ENCODE data around the gene CPNE2. TPM values are rescaled to one million over a fixed set of nuclear protein-coding genes. Genes with fewer than 3 reads are reported as not detected.
A peak's percentile ranks its signal among the peaks of the same experiment; 100 is the strongest.

CPNE2 gene
- total and polyA plus RNA-seq, 4 donors: 38.1 to 76.3 (median 52.2) TPM

DNA sequence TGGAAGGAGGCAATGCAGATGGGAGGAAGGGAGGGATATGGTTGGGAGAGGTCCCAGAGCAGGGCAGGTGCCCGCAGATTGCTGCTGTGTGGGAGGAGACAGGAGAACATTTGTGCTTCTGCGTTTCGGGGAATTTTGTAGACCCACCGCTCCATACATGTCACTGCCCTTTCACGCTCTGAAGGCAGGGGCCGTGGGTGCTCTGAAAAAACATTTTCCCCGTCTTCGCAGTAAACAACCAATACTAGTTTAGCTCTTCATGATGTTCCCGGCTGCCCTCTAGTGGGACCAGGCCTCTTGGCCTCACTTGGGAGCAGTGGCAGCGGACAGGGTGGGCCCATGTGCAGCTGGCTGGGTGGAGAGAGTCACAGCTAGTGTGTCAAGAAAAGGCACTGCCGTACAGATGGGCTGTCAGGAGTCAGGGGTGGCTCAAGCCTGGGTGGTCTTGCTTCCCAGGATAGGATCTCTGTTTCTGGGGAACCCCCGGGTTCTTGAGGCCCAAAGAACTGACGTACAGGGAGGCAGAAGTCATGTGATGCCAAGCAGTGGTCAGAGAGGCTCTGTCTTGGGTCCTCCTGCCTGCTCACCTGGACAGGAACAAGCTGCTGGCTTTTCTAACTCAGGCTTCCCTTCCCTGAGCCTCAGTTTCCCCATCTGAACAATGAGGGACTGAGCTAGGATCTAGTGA, 46.5 kb upstream of the CPNE2 start:
- no peaks in the 10 kb centered on the region for H3K27me3 ChIP-seq (ENCODE audit: control insufficient read depth in 3 of 3, insufficient read depth in 3 of 3, low read length in 2 of 3)
- TF ChIP-seq CTCF (IDR thresholded peaks at IDR 0.05; ENCODE audit: control extremely low read depth, extremely low read depth): peak; percentile 13
- H3K9ac ChIP-seq (ENCODE audit: insufficient read depth in 1 of 2, low read length in 2 of 2): no peak overlapping the region
- WGBS, 2 donors: 59 to 65% methylated on average over 13 of the region's 13 CpGs
- no peaks in the 10 kb centered on the region for H3K9me3 ChIP-seq (ENCODE audit: control insufficient read depth in 4 of 4, insufficient read depth in 3 of 4, low read length in 3 of 4)
- peaks cover 0 to 7% (median 3%) of the 10 kb centered on the region in 5 donors for H3K4me1 ChIP-seq (ENCODE audit: control insufficient read depth in 5 of 5, insufficient read depth in 5 of 5, low read length in 5 of 5)
- no peak overlapping the region for H3K4me3 ChIP-seq
- peaks cover 0 to 33% (median 0%) of the 10 kb centered on the region in 4 donors for H3K36me3 ChIP-seq (ENCODE audit: control insufficient read depth in 4 of 4, insufficient read depth in 4 of 4, low read length in 4 of 4)
- ATAC-seq (ENCODE audit: insufficient read depth, low FRiP score) (no peak), DNase-seq (peak; percentile 83 to 86 (median 86))
- no peak overlapping the region for H3K27ac ChIP-seq (ENCODE audit: low read depth in 1 of 2, low read length in 1 of 2)

GRCh38 chr16:57048095-57048494, 44.3 kb upstream of the CPNE2 start:
- WGBS, 2 donors: 87 to 98% methylated on average over 2 of the region's 2 CpGs
- TF ChIP-seq CTCF (IDR thresholded peaks at IDR 0.05; ENCODE audit: control extremely low read depth, extremely low read depth): no peak
- Histone ChIP-seq H3K9ac (ENCODE audit: insufficient read depth in 1 of 2, low read length in 2 of 2) (no peak overlapping the region), H3K27ac (ENCODE audit: low read depth in 1 of 2, low read length in 1 of 2) (no peak overlapping the region), H3K36me3 (ENCODE audit: control insufficient read depth in 4 of 4, insufficient read depth in 4 of 4, low read length in 4 of 4) (peaks cover 0 to 33% (median 0%) of the 10 kb centered on the region in 4 donors), H3K4me1 (ENCODE audit: control insufficient read depth in 5 of 5, insufficient read depth in 5 of 5, low read length in 5 of 5) (peaks cover 0 to 7% (median 0%) of the 10 kb centered on the region in 5 donors), H3K27me3 (ENCODE audit: control insufficient read depth in 3 of 3, insufficient read depth in 3 of 3, low read length in 2 of 3) (no peaks in the 10 kb centered on the region), H3K9me3 (ENCODE audit: control insufficient read depth in 4 of 4, insufficient read depth in 3 of 4, low read length in 3 of 4) (no peaks in the 10 kb centered on the region), H3K4me3 (no peak overlapping the region)
- no peak for DNase-seq
- ATAC-seq (ENCODE audit: insufficient read depth, low FRiP score): no peak

DNA sequence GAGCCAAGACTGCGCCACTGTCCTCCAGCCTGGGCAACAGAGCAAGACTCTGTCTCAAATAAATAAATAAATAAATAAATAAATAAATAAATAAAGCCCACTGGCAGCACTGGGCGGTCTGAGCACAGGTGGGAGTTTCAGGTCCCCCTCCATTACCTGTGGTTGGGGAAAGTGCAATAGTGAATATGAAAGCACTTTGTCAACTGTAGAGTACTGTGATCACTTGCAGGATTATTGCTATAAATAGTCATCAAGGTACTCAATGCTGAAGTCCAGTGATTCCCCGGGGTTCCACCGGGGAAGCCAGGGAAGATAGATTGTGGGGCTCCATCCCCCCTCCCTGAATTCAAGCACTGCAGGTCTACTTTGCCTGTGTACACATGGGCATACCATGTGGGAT, 42.7 kb upstream of the CPNE2 start:
- H3K9me3 ChIP-seq (ENCODE audit: control insufficient read depth in 4 of 4, insufficient read depth in 3 of 4, low read length in 3 of 4): no peaks in the 10 kb centered on the region
- no peak overlapping the region for H3K27ac ChIP-seq (ENCODE audit: low read depth in 1 of 2, low read length in 1 of 2)
- no peak for ATAC-seq (ENCODE audit: insufficient read depth, low FRiP score)
- DNase-seq: no peak
- H3K4me1 ChIP-seq (ENCODE audit: control insufficient read depth in 5 of 5, insufficient read depth in 5 of 5, low read length in 5 of 5): peaks cover 0 to 7% (median 0%) of the 10 kb centered on the region in 5 donors
- H3K36me3 ChIP-seq (ENCODE audit: control insufficient read depth in 4 of 4, insufficient read depth in 4 of 4, low read length in 4 of 4): peaks cover 0 to 35% (median 0%) of the 10 kb centered on the region in 4 donors
- peaks cover 0 to under 1% (median 0%) of the 10 kb centered on the region in 3 donors for H3K27me3 ChIP-seq (ENCODE audit: control insufficient read depth in 3 of 3, insufficient read depth in 3 of 3, low read length in 2 of 3)
- no peak for TF ChIP-seq CTCF (IDR thresholded peaks at IDR 0.05; ENCODE audit: control extremely low read depth, extremely low read depth)
- 90 to 91% methylated on average over 4 of the region's 4 CpGs for WGBS, 2 donors
- H3K9ac ChIP-seq (ENCODE audit: insufficient read depth in 1 of 2, low read length in 2 of 2): no peak overlapping the region
- no peak overlapping the region for H3K4me3 ChIP-seq
